ENCODE measurements around the gene PSAPL1.

DNA sequence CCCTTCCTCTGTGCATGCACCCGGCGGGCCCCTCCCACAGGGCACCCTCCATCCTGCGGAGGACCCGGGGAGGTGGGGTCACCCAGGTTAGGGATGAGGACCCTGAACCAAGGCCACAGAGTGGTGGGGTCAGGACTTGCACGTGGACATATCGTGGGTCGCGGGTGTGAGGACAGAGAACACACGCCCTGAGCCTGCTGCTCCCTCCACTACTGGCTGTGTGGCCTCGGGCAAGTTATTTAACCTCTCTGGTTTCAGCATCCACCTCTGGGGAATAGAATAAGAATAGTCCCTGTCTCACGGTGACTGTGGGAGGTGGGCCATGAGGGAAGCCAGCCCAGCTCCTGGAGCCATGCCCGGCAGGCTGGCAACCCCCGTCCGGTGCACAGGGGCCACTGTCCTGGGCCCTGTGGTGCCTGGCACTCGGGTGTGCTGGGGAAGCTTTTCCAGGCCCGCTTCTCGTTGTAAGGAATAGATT, 5.1 kb downstream of the PSAPL1 start:
- TF ChIP-seq YY1 (IDR thresholded peaks at IDR 0.05; ENCODE audit: low read depth) (no peak), CEBPB (IDR thresholded peaks at IDR 0.05) (no peak)
- TF ChIP-seq, protein P1, sequence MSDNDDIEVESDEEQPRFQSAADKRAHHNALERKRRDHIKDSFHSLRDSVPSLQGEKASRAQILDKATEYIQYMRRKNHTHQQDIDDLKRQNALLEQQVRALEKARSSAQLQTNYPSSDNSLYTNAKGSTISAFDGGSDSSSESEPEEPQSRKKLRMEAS (IDR thresholded peaks at IDR 0.05) = no peak
